DMS153 treated with DMSO at 0.1 percent for 48 hours (cell line): ENCODE results near the gene ADCY10.
"Not testable (repeated sequence)": the region's sequence is repeated elsewhere in the genome, so short reads cannot be mapped to it uniquely, and the experiment has no call there.

Experiments
- DNase-seq: peaks from one replicate; lab custom pipeline; 2025; ENCODE audit not compliant: unreplicated experiment; lab: John Stamatoyannopoulos, UW

ADCY10 gene

DNA sequence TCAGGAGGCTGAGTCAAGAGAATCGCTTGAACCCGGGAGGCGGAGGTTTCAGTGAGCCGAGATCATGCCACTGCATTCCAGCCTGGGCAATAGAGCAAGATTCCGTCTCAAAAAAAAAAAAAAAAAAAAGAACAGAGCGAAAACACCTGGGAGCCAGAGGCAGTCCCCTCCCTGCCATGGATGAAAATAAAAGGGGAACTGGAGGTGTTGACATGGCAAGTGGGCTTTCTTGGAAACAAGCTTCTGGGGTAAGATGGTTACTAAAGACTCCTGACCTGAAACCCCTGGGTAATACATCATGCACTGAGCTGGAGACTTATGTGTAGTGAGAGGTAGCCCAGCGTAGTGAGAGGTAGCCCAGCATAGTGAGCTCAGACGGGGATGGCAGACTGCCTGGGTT is 31.6 kb downstream of the ADCY10 start:
- no peak for DNase-seq

DNA sequence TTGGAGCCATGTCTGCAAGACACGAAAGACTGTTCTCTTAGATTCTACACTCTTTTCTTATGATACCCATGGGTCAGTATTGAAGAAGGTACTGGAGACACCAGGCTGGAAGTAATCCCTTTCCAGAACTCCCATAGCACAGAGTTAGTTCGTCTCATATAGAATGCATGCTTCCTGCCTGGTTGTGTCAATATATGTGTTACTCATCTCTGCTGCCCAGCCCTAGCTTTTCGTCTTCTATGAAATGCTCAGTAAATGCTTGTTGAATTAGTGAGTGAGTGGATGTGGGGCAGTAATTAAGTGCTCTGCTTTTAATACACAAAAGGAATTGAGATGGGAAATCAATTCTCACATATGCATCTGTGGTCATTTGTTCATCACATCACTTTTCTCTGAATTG is 32.1 kb downstream of the ADCY10 start:
- no peak for DNase-seq

DNA sequence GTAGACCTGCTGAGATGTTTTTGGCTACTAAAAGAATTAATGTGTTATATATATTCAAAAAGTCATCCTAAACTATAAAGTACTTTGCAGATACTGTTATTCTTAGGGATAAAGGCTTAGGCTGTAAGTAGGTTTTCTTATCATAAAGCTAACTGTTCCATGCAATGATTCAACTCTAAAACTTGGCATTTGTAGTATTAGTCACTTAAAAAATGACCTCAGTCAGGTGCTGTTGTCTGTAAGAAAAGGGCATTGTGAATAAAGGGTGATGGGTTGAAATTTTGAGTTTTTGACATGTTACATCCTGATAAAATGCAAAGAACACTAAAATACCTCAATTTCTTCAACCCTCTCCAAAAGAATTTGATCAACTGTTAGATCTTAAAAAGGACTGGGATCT is 32.9 kb downstream of the ADCY10 start:
- DNase-seq = no peak

DNA sequence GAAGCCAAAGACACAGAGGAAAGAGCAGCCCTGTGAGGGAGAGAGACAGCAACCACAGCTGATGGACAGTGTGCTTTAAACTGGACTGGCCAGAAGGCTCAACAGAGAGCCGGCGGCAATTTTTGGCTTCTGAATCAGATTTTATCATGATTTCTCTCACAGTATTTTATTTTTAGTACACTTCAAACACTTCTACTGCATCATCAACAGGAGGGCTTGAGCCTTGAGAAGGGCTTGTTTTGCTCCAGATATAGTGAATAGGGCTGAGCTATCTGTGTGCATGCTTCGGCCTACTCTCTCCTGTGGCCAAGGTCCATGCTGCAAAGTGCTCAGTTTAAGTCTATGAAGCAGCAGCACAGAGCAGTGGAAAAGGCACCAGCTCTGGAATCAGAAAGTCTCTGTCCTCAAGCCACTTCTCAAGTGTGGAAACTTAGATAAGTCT is 33.3 kb downstream of the ADCY10 start:
- no peak for DNase-seq

DNA sequence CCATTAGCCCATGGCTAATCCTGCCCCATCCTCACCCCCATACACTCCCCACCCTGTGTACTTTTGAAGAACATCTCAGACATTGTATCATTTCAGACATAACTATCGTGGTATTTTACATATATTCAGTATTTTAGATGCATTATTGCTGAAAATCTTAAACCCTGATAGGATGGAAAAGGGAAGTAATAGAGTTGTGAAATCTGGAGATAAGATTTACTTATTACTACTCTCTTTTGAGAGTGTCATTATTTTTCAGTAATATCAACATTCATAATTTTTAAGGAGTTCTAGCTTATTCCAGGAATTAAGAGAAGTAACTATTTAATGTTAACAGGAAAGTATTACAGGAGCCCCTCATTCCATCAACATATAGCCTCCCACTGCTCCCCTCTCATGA is 34.4 kb downstream of the ADCY10 start:
- no peak for DNase-seq

DNA sequence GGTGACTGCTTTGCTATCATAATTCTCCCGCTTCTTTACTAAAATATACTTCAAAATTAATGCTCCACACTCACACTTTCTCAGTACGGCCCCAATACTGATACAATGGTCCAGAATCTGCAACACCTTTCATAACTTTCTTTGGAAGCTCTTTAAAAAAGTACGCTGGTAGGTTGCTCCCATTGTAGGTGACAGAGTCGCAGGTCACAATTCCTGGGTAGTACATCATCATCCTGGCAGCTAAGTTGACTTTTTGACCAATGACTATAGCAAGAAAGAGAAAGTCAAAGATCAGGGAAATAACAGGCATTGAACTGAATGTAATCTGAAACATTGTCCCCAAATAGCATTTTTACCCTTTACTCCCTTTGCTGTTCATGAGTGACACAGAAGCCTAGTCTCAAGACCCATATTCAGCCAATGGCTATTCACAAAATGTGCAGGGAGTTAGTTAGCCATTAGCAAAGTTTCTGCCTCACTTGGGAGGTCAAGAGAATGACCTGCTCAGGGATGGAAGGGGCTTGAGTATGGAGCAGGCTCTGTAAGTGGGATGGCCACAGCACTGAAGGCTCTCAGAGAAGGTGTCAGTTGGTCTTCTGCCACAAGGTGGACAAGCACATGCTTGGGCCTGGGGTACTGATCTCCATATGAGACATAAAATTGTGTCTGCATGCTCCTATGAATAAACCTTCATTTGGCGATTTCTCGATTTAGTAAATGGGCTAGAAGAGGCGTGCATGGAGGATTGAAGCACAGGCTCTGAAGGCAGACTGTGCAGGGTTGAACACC is 35.4 kb downstream of the ADCY10 start:
- DNase-seq = no peak

DNA sequence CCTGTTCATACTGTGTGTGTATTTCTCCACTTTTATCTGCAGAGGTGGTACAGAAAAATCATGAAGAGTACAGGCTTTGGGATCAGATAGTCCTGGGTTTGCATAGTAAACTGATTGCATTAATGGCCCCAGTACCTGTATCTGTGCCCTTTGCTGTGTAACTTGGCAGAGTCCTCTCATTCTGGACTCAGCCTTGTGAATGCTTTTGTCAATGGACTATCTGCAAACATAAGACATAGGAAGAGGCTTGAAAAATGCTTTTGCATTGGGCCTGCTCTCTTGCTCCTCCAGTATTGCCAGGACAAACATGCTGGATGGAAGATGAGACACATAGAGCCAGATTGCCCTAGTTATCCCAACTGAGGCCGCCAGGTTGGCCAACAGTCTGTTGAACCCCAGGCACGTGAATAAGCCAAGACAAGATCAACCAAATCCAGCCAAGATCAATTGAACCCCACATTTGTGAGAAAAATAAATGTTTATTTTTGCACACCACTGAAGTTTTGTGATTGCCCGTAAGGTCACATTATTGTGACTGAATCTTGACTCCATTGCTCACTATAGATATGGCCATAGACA is 37.2 kb downstream of the ADCY10 start:
- no peak for DNase-seq

DNA sequence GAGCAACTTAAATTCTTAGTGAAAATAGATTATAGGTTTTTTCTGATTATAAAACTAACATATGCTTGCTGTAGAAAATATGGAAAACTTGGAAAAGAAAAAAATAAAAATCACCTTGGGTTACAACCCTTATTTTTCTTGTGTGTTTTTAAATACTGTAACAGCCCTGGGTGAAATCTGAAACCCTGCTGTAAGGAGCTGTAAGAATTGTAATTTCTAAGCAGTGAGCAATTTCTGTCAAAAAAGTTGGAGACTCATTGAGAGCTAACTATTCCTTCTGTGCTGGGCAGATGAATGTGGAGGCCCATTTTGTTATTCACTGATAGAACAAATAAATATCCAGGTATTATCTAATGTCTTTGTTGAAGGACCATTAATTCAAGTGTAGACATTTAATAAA is 42.6 kb downstream of the ADCY10 start:
- DNase-seq = no peak

DNA sequence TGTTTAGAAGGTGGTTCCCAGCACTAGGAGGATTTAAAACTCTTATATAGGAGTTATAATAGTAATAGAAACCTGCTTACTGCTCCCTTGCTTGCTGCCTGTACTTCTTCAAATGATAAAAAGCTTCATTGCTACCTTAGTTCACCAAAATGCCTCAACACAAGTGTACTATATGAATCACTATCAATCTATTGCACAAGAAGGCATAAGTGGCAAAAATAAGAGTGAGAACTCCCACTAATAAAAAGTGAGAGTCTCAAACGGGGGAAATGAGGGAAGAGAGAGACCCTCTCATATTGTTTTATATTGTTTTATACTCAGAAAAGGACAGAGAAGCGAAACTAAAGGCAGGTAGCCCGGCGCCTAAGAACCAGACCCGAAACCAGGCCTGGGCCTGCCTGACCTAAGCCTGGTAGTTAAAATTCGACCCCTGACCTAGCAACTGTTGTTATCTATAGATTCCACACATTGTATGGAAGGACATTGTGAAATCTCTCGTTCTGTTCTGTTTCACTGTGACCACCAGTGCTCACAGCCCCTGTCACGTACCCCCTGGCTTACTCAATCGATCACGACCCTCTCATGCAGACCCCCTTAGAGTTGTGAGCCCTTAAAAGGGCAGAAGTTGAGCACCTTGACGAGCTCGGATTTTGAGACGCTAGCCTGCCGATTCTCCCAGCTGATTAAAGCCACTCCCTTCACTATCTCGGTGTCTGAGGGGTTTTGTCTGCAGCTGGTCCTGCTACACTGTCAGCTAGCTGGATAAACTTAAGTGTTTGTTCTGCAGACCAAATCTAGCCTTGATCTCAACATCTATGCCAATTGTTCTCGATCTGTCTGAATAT is 44.6 kb downstream of the ADCY10 start:
- DNase-seq = not testable (repeated sequence)

DNA sequence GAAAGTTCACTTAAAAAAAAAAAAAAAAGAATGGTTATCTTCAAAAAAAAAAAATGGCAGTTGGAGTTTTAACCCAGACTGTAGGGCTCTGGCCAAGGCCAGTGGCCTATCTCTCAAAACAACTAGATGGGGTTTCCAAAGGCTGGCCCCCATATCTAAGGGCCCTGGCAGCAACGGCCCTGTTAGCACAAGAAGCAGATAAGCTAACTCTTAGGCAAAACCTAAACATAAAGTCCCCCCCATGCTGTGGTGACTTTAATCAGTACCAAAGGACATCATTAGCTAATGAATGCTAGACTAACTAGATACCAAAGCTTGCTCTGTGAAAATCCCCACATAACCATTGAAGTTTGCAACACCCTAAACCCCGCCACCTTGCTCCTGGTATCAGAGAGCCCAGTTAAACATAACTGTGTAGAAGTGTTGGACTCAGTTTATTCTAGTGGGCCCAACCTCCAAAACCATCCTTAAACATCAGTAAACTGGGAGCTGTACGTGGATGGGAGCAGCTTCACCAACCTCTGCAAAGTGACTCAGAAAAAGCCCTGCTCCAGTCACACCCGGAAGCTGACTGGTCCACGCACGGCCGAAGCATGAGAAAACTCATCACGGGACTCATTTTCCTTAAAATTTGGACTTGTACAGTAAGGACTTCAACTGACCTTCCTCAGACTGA is 47.1 kb downstream of the ADCY10 start:
- not testable (repeated sequence) for DNase-seq

DNA sequence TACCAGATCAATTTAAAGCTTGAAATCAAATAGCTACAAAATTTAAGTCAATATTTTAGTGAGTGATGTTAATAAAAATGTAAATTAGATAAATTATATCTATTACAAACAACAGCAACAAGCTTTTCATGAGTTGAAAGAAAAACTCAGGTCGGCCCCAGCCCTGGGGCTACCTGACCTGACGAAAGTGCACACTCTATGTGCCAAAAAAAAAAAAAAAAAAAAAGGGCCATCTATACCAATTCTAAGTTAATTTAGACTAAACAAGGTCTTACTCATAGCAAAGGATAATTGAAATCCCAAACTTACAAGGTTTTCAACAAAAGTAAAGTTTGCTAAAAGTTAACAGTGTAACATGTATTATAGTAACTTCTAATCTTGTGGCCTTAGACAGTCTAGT is 47.6 kb downstream of the ADCY10 start:
- DNase-seq = not testable (repeated sequence)

DNA sequence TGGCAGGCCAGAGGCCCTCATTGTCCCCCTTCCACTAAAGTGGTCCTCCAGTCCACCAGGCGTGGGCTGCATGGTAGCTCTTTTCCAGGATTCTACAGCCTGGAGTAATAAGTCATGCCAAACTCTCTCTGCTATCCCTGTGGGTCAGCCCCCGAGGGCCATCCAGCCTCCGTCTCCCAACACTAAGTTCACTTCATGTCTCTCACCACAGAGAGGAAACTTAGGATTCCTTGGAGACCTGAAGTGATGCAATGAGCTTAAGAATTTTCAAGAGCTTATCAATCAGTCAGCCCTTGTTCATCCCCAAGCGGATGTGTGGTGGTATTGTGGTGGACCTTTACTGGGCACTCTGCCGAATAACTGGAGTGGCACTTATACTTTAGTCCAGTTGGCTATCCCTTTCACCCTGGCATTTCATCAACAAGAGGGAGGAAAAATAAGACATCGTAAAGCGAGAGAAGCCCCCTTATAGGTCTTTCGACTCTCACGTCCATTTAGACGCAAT is 48.1 kb downstream of the ADCY10 start:
- not testable (repeated sequence) for DNase-seq

DNA sequence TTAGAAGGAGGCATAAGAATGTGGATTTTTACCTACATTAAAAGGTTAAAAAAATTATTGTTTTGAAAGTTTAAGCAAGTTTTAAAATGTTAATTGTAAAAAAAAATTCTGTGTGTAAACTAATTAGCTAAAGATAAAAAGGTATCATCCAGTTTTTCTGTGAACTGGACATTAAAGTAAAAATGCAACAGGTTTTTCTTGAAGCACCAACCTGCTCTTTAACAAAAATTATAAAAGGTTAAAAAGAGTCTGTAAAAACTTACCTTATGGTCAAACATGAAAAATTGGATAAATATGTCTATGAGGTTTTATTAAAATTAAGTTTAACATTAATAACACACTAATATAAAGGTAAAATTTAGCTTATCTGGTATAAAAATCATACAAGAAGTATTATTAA is 48.7 kb downstream of the ADCY10 start:
- DNase-seq = not testable (repeated sequence)

DNA sequence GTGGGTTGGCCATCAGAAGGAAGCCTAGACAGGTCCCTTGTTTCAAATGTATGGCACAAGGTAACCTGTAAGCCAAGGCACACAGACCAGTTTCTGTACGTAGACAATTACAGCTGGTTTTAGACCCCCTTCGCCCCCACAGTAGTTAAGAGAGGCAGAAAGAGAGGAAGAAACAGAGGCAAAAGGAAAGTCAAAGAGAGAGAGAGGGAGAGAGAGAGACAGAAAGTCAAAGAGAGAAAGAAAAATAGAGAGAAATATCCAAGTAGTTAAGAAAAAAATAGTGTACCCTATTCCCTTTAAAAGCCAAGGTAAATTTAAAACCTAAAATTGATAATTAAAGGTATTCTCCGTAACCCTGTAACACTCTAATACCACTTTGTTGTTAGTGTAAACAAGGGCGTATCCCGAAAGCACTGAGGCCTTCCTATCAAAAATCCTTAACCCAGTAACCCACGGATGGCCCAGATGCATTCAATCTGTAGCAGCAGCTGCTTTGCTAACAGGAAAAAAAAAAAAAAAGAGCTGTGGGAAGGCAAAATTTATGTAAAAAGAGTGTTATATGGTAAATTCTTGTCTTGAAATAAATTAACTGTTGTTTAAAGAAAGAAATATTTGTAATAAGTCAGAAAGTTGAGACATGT is 49.4 kb downstream of the ADCY10 start:
- no peak for DNase-seq

DNA sequence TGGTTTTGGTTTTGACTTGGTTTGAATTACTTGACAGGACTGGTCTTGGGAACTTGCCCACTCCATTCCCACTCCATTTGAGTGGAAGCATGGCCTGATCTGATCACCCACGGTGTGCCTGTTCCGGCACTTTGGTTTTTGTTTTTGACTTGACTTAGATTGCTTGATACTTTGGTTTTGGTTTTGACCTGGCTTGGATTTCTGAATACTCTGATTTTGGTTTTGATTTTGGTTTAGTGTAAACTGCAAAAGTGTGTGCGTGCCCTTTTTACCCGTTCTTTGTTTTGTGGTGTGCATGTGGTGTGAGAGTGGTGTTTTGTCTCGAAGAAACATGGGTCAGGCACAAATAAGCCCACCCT is 50.0 kb downstream of the ADCY10 start:
- DNase-seq = no peak

DNA sequence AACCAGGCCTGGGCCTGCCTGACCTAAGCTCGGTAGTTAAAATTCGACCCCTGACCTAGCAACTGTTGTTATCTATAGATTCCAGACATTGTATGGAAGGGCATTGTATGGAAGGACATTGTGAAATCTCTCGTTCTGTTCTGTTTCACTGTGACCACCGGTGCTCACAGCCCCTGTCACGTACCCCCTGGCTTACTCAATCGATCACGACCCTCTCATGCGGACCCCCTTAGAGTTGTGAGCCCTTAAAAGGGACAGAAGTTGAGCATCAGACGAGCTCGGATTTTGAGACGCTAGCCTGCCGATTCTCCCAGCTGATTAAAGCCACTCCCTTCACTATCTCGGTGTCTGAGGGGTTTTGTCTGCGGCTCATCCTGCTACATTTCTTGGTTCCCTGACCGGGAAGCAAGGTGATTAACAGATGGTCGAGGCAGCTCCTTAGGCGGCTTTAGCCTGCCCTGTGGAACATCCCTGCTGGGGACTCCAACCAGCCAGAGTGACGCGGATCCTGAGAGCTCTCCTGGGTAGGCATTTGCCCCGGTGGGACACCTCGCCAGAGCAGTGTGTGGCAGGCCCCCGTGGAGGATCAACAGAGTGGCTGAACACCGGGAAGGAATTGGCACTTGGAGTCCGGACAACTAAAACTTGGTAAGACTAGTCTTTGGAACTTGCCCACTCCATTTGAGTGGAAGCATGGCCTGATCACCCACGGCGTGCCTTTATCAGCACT is 50.6 kb downstream of the ADCY10 start:
- DNase-seq = not testable (repeated sequence)

DNA sequence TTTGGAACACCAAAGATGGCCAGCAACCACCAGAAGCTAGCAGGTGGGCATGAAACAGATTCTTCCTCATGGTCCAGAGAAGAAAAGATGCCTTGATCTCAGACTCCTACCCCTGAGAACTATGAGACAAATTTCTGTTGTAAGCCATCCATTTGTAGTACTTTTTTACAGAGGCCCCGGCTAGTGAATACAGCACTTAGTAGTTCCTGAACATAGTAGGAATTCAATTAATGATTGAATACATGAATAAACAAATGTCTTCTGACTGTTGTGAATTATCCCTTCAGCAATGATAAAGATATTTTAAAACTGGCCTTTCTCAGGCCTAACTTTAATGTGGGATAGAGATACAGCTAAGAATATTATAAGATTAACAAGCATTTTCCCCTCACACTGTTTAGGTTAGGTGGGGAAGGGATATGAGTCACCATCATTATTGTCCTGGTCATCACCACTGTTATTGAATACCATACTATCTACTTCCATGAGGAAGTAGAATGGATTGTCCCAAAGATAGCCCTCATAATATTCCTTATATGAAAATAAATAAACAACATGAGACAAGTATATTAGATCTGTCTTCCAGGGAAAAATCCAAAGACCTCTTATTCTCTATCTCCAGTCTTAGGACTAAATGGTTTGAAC is 51.4 kb downstream of the ADCY10 start:
- DNase-seq = no peak

DNA sequence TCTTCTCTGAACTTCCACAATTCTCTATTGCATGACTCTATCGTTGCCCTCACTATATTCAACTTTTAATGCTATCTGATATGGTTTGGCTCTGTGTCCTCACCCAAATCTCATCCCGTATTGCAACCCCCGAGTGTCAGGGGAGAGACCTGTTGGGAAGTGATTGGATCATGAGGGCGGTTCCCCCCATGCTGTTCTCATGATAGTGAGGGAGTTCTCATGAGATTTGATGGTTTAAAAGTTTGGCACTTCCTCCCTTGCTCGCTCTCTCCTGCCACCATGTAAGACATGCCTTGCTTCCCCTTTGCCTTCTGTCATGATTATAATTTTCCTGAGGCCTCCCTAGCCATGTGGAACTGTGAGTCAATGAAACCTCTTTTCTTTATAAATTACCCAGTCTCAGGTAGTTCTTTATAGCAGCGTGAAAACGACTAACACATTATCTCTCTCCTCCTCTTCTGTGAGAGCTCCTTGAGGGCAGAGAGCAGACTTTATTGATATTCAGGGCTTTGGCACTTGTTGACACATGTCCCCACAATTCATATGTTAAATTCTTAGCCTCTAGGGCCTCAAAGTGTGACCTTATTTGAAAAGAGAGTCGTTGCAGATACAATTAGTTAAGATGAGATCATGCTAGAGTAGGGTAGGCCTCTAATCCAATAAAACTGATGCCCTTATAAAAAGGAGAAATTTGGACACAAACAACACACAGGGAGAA is 52.1 kb downstream of the ADCY10 start:
- DNase-seq = no peak
